Nephron (organoid): ENCODE data around the gene LRRC8C.

ENCODE experiments used
- H3K27ac Mint-ChIP-seq, 3 experiments: 2 replicates each; pipeline ENCODE4 v1.8.0; 2020; ENCODE audit warnings: mixed read lengths in 3 of 3, mild to moderate bottlenecking in 2 of 3, moderate library complexity in 1 of 3
- H3K27me3 Mint-ChIP-seq: 2 replicates; pipeline ENCODE4 v1.8.0; 2021; ENCODE audit warnings: low read depth, mild to moderate bottlenecking, moderate library complexity, mixed read lengths
- H3K36me3 Mint-ChIP-seq: 2 replicates; pipeline ENCODE4 v1.8.0; 2020; ENCODE audit warnings: low read depth, mixed read lengths
- H3K4me1 Mint-ChIP-seq: 2 replicates; pipeline ENCODE4 v1.8.0; 2020; ENCODE audit warnings: mixed read lengths
- H3K4me3 Mint-ChIP-seq, 3 experiments: 2 replicates each; pipeline ENCODE4 v1.8.0; 2020; ENCODE audit warnings: mild to moderate bottlenecking in 3 of 3, mixed read lengths in 3 of 3, moderate library complexity in 2 of 3
- H3K9me3 Mint-ChIP-seq: 2 replicates; pipeline ENCODE4 v1.8.0; 2020; ENCODE audit warnings: mixed read lengths
- TF ChIP-seq, protein P1 (sequence below), 3 experiments: fragments of 200-600 bp; sonication (generic); IDR thresholded peaks; one replicate each; pipeline ENCODE4 v1.5.0; 2021; ENCODE audit warnings: antibody characterized with exemption in 3 of 3; ENCODE audit not compliant: unreplicated experiment in 3 of 3

LRRC8C gene

DNA sequence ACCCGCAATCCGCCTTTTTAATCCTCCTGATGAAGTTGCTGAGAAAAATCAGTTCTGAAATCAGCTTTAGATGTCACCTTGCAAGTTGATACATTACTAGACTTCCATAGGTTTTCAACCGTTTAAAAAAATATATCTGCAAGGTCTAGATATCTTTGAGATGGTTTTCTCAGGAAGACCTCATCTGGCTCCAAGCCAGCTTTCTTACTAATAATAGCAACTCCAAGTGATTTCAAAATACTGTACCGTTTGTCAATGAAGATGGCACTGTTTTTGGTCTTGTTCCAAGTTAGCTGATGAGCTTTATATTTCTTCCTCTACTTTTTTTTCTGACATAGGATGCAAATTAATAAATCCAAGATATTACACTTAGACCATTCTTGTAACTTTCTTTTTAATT, 40.3 kb downstream of the LRRC8C start:
- H3K36me3 Mint-ChIP-seq, result no peaks in the 10 kb centered on the region
- H3K27ac Mint-ChIP-seq, result no peak overlapping the region
- H3K9me3 Mint-ChIP-seq, result no peaks in the 10 kb centered on the region
- H3K27me3 Mint-ChIP-seq, result peaks cover 3% of the 10 kb centered on the region
- no peak overlapping the region for H3K4me3 Mint-ChIP-seq
- TF ChIP-seq, protein P1, sequence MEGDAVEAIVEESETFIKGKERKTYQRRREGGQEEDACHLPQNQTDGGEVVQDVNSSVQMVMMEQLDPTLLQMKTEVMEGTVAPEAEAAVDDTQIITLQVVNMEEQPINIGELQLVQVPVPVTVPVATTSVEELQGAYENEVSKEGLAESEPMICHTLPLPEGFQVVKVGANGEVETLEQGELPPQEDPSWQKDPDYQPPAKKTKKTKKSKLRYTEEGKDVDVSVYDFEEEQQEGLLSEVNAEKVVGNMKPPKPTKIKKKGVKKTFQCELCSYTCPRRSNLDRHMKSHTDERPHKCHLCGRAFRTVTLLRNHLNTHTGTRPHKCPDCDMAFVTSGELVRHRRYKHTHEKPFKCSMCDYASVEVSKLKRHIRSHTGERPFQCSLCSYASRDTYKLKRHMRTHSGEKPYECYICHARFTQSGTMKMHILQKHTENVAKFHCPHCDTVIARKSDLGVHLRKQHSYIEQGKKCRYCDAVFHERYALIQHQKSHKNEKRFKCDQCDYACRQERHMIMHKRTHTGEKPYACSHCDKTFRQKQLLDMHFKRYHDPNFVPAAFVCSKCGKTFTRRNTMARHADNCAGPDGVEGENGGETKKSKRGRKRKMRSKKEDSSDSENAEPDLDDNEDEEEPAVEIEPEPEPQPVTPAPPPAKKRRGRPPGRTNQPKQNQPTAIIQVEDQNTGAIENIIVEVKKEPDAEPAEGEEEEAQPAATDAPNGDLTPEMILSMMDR (IDR thresholded peaks at IDR 0.05; ENCODE audit: unreplicated experiment in 3 of 3), result no peak
- no peaks in the 10 kb centered on the region for H3K4me1 Mint-ChIP-seq

GRCh38 chr1:89675677-89676076, 42.8 kb downstream of the LRRC8C start:
- H3K9me3 Mint-ChIP-seq, result no peaks in the 10 kb centered on the region
- peaks cover 3% of the 10 kb centered on the region for H3K27me3 Mint-ChIP-seq
- no peak overlapping the region for H3K4me3 Mint-ChIP-seq
- no peaks in the 10 kb centered on the region for H3K4me1 Mint-ChIP-seq
- peaks cover 3% of the 10 kb centered on the region for H3K36me3 Mint-ChIP-seq
- TF ChIP-seq, protein P1 (IDR thresholded peaks at IDR 0.05; ENCODE audit: unreplicated experiment in 3 of 3), result no peak
- no peak overlapping the region for H3K27ac Mint-ChIP-seq

- Mint-ChIP-seq H3K4me3 (no peak overlapping the region), H3K27ac (no peak overlapping the region), H3K27me3 (peaks cover under 1% of the 10 kb centered on the region), H3K36me3 (peaks cover 3% of the 10 kb centered on the region), H3K4me1 (no peaks in the 10 kb centered on the region), H3K9me3 (peaks cover 5% of the 10 kb centered on the region)
- TF ChIP-seq, protein P1 (IDR thresholded peaks at IDR 0.05; ENCODE audit: unreplicated experiment in 3 of 3), result no peak
Measured at GRCh38 chr1:89681045-89681729, 48.3 kb downstream of the LRRC8C start.

GRCh38 chr1:89682611-89683010, 49.7 kb downstream of the LRRC8C start:
- TF ChIP-seq, protein P1 (IDR thresholded peaks at IDR 0.05; ENCODE audit: unreplicated experiment in 3 of 3), result no peak
- Mint-ChIP-seq H3K9me3 (peaks cover 5% of the 10 kb centered on the region), H3K27me3 (peaks cover 4% of the 10 kb centered on the region), H3K27ac (no peak overlapping the region), H3K36me3 (peaks cover 8% of the 10 kb centered on the region), H3K4me1 (no peaks in the 10 kb centered on the region), H3K4me3 (no peak overlapping the region)

DNA sequence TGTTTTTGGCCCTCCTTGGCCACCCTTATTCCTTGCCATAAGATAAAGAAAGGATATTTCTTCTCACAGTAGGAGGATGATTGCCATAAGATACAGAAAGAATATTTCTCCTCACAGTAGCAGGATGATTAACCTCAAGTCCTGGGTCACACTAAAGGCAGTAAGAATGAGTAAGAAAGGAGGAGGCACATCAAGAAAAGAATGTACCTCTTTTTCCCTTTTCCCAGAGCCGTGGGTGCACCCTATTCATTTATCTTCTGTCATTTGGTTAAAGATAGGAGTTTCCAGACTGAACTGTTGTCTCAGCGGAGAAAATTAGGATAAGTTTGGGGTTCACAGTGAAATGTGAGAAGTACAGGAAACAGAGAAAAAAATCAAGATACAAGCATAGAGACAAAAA, 52.5 kb downstream of the LRRC8C start:
- TF ChIP-seq, protein P1 (IDR thresholded peaks at IDR 0.05; ENCODE audit: unreplicated experiment in 3 of 3), result no peak
- Mint-ChIP-seq H3K4me1 (no peaks in the 10 kb centered on the region), H3K27me3 (peaks cover 8% of the 10 kb centered on the region), H3K4me3 (no peak overlapping the region), H3K36me3 (peaks cover 9% of the 10 kb centered on the region), H3K9me3 (peaks cover 5% of the 10 kb centered on the region), H3K27ac (no peak overlapping the region)

GRCh38 chr1:89686520-89686919, 53.6 kb downstream of the LRRC8C start:
- Mint-ChIP-seq H3K36me3 (peaks cover 9% of the 10 kb centered on the region), H3K27me3 (peaks cover 8% of the 10 kb centered on the region), H3K4me3 (no peak overlapping the region), H3K9me3 (peaks cover 3% of the 10 kb centered on the region), H3K4me1 (no peaks in the 10 kb centered on the region), H3K27ac (no peak overlapping the region)
- TF ChIP-seq, protein P1 (IDR thresholded peaks at IDR 0.05; ENCODE audit: unreplicated experiment in 3 of 3), result no peak
